Left ventricle myocardium inferior (tissue), 1 donor: ENCODE results near the gene XCR1. TPM values are rescaled to one million over a fixed set of nuclear protein-coding genes. Genes with fewer than 3 reads are reported as not detected.

Experiments used
- DNase-seq: peaks from one replicate; pipeline ENCODE4 v3.0.0-alpha.2; 2020
- H3K27ac ChIP-seq: fragments of 200-600 bp; replicated peaks from 2 replicates; pipeline ENCODE4 v1.8.0; 2021
- H3K27me3 ChIP-seq: fragments of 200-600 bp; 2 replicates; pipeline ENCODE4 v1.8.0; 2021; ENCODE audit warnings: low read depth
- H3K36me3 ChIP-seq: fragments of 200-600 bp; 2 replicates; pipeline ENCODE4 v1.8.0; 2021
- H3K4me1 ChIP-seq: fragments of 200-600 bp; 2 replicates; pipeline ENCODE4 v1.8.0; 2021
- H3K4me3 ChIP-seq: fragments of 200-600 bp; 2 replicates; pipeline ENCODE4 v1.8.0; 2021; ENCODE audit warnings: mild to moderate bottlenecking, moderate library complexity
- H3K9me3 ChIP-seq: fragments of 200-600 bp; replicated peaks from 2 replicates; pipeline ENCODE4 v1.8.0; 2021
- CTCF ChIP-seq: fragments of 200-600 bp; IDR thresholded peaks from 2 replicates; pipeline ENCODE4 v1.8.0; 2021; ENCODE audit warnings: antibody characterized with exemption, mild to moderate bottlenecking, borderline replicate concordance
- intact Hi-C: fragments of 100-400 bp; cut with micrococcal nuclease; formaldehyde crosslinking; loops from one replicate; pipeline ENCODE4 v1.11.0; 2022
- total RNA-seq: library from RNA; stranded (reverse); fragmentation: NEBNext Ultra II Directional; extraction: Animal tissue kit (Norgen Biotek cat#: 25700); gene quantifications from one replicate; pipeline ENCODE4 v1.2.1, GENCODE V29; 2021
- donor health status: DM: no; HTN: yes; CAD: no; lungs with severe emphysema.

Gene XCR1
- total RNA-seq, 1 donor from 2014 or later = not detected

GRCh38 chr3:45972534-45973402 lies 54.5 kb downstream of the XCR1 start:
- Histone ChIP-seq H3K36me3 (peaks cover 97% of the 10 kb centered on the region), H3K4me3 (no peak overlapping the region), H3K9me3 (no peaks in the 10 kb centered on the region), H3K27ac (no peak overlapping the region), H3K4me1 (peaks cover 17% of the 10 kb centered on the region), H3K27me3 (no peaks in the 10 kb centered on the region)
- no peak for TF ChIP-seq CTCF
- intact Hi-C loops = no loop called here
- no peak for DNase-seq

- H3K27me3 ChIP-seq = no peaks in the 10 kb centered on the region
- DNase-seq = no peak
- H3K36me3 ChIP-seq = peaks cover 99% of the 10 kb centered on the region
Observed at GRCh38 chr3:45969953-45970352, 57.3 kb downstream of the XCR1 start.

GRCh38 chr3:45969116-45969515 lies 58.2 kb downstream of the XCR1 start:
- no peak for TF ChIP-seq CTCF
- Histone ChIP-seq H3K9me3 (no peaks in the 10 kb centered on the region), H3K36me3 (peaks cover 99% of the 10 kb centered on the region), H3K27ac (no peak overlapping the region), H3K4me3 (no peak overlapping the region), H3K27me3 (no peaks in the 10 kb centered on the region), H3K4me1 (peaks cover 41% of the 10 kb centered on the region)
- no peak for DNase-seq
- intact Hi-C loops = no loop called here

More at GRCh38 chr3:45969953-45970352, 57.3 kb downstream of the XCR1 start:
- intact Hi-C loops = no loop called here
- H3K27ac ChIP-seq = no peak overlapping the region
- H3K9me3 ChIP-seq = no peaks in the 10 kb centered on the region
- H3K4me3 ChIP-seq = no peak overlapping the region
- H3K4me1 ChIP-seq = peaks cover 40% of the 10 kb centered on the region
- no peak for TF ChIP-seq CTCF

GRCh38 chr3:45968706-45969105 lies 58.6 kb downstream of the XCR1 start:
- H3K4me3 ChIP-seq = no peak overlapping the region
- DNase-seq = no peak
- H3K9me3 ChIP-seq = no peaks in the 10 kb centered on the region
- H3K27ac ChIP-seq = peak overlapping the region; percentile 43
- TF ChIP-seq CTCF = no peak
- H3K36me3 ChIP-seq = peaks cover 99% of the 10 kb centered on the region
- peaks cover 41% of the 10 kb centered on the region for H3K4me1 ChIP-seq
- intact Hi-C loops = no loop called here
- no peaks in the 10 kb centered on the region for H3K27me3 ChIP-seq

GRCh38 chr3:45968149-45968548 lies 59.1 kb downstream of the XCR1 start:
- peaks cover 41% of the 10 kb centered on the region for H3K4me1 ChIP-seq
- no peaks in the 10 kb centered on the region for H3K27me3 ChIP-seq
- DNase-seq = no peak

More at GRCh38 chr3:45968149-45968548, 59.1 kb downstream of the XCR1 start:
- peak overlapping the region; percentile 43 for H3K27ac ChIP-seq
- intact Hi-C loops = no loop called here
- H3K4me3 ChIP-seq = no peak overlapping the region
- no peaks in the 10 kb centered on the region for H3K9me3 ChIP-seq
- TF ChIP-seq CTCF = no peak
- peaks cover 100% of the 10 kb centered on the region for H3K36me3 ChIP-seq
